H7 (cell line): ENCODE data around the gene CHRNA10. TPM values are rescaled to one million over a fixed set of nuclear protein-coding genes. Genes with fewer than 3 reads are reported as not detected.
A peak's percentile ranks its signal among the peaks of the same experiment; 100 is the strongest.
"Not testable (repeated sequence)": the region's sequence is repeated elsewhere in the genome, so short reads cannot be mapped to it uniquely, and the experiment has no call there.

Experiments used
- DNase-seq: peaks from one replicate; pipeline ENCODE4 v3.0.0; 2012
- H3K27me3 ChIP-seq: 2 replicates; pipeline ENCODE4 v1.6.0; 2011; ENCODE audit warnings: mild to moderate bottlenecking, low read length; ENCODE audit not compliant: control insufficient read depth, insufficient read depth
- H3K36me3 ChIP-seq: replicated peaks from 2 replicates; pipeline ENCODE4 v1.5.1; 2011; ENCODE audit warnings: low read length; ENCODE audit not compliant: control insufficient read depth, insufficient read depth
- H3K4me3 ChIP-seq: 2 replicates; pipeline ENCODE4 v1.5.1; 2011; ENCODE audit warnings: low read depth, mild to moderate bottlenecking, control low read depth, low read length, moderate library complexity; ENCODE audit not compliant: insufficient read depth
- total RNA-seq: library from RNA; depleted of rRNA; stranded (reverse); fragments of >200 nt; shearing (Covaris generic); gene quantifications from 2 replicates; pipeline ENCODE4 v1.2.3, GENCODE V29; 2014

CHRNA10 gene
- total RNA-seq, 1 experiment from 2014 or later: 0.66 TPM

- DNase-seq: no peak
- H3K4me3 ChIP-seq: no peak overlapping the region
- no peaks in the 10 kb centered on the region for H3K27me3 ChIP-seq
- H3K36me3 ChIP-seq: peaks cover 42% of the 10 kb centered on the region
Observed at GRCh38 chr11:3675971-3676370, 4.8 kb upstream of the CHRNA10 start.

GRCh38 chr11:3674189-3674588, 3.0 kb upstream of the CHRNA10 start:
- no peak for DNase-seq
- H3K36me3 ChIP-seq: peaks cover 32% of the 10 kb centered on the region
- no peaks in the 10 kb centered on the region for H3K27me3 ChIP-seq
- H3K4me3 ChIP-seq: no peak overlapping the region

DNA sequence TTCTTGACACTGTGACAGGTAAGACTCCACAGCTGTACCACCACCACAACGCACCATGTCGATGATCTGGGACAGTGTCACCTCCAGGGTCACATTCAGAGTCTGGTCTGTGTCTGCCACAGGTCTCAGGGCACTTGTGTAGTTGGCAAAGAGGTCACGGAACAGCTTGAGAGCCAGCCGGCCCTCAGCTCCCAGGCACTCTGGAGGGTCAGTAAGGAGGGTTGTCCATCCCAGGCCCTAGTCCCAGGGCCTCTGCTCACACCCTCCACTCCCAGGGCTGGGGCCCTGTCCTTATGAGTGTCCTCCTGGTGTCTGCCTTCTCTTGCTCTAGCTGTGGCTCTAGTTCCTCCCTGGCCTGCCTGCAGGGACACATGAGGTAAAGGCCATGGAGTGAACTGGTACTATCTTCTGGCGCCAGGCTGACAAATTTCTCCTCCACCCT, 1.4 kb downstream of the CHRNA10 start:
- Histone ChIP-seq H3K4me3 (no peak overlapping the region), H3K36me3 (peaks cover 4% of the 10 kb centered on the region), H3K27me3 (no peaks in the 10 kb centered on the region)
- no peak for DNase-seq

DNA sequence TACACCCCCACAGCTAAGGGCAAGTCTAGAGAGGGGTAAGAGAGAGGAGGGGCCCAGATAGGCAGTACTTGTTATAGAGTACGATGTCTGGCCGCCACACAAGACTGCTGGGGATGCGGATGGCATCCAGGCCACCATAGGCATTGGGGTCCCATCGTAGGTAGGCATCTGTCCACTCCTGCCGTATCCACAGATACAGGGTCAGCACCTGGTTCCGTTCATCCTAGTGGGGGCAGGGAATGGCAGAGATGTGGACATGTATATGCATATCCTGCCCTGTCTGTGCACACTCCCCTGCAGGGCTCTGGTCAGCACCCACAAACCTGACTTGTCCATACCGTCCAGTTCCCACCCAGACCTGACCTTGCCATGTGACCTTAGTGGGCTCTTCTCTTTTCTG, 2.1 kb downstream of the CHRNA10 start:
- Histone ChIP-seq H3K27me3 (no peaks in the 10 kb centered on the region), H3K36me3 (peaks cover 4% of the 10 kb centered on the region), H3K4me3 (no peak overlapping the region)
- no peak for DNase-seq

GRCh38 chr11:3667149-3668035, 3.8 kb downstream of the CHRNA10 start:
- Histone ChIP-seq H3K27me3 (no peaks in the 10 kb centered on the region), H3K36me3 (peaks cover 3% of the 10 kb centered on the region), H3K4me3 (no peak overlapping the region)
- no peak for DNase-seq

GRCh38 chr11:3666023-3666530, 5.1 kb downstream of the CHRNA10 start:
- no peaks in the 10 kb centered on the region; the same call in 1 of the 2 replicates for H3K36me3 ChIP-seq
- H3K27me3 ChIP-seq: no peaks in the 10 kb centered on the region
- no peak for DNase-seq
- H3K4me3 ChIP-seq: no peak overlapping the region

- no peak for DNase-seq
- Histone ChIP-seq H3K27me3 (no peaks in the 10 kb centered on the region), H3K4me3 (no peak overlapping the region), H3K36me3 (no peaks in the 10 kb centered on the region; the same call in 1 of the 2 replicates)
Observed at GRCh38 chr11:3665336-3666022, 5.7 kb downstream of the CHRNA10 start.

DNA sequence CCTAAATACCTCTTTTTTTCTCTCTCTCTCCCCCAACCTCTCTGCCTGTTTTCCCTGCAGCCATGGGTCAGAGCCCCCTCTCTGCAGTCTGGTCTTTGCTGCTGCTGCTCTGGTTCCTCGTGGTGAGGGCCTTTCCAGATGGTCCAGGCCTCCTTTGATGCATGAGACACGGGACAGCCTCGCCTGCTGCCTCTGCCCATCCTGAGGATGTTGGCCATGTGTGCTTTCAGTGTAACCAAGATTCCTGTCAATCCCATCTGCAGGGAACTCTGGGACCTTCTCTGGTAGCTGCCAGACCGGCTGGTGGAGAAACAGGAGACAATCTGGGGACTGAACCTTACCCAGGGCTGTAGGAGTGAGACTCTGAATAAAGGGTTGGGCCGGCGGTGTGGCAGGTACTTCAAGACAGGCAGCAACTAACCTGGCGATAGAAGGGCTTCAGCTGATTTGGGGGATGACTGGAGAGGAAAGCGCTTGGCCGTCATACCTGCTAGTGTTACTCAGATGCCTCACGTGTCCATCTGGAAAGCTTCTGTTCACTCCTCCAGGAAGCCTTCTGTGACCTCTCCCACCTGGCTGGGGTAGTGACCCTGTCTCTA, 7.1 kb downstream of the CHRNA10 start:
- Histone ChIP-seq H3K4me3 (no peak overlapping the region), H3K36me3 (no peaks in the 10 kb centered on the region; the same call in 1 of the 2 replicates), H3K27me3 (no peaks in the 10 kb centered on the region)
- DNase-seq: no peak

GRCh38 chr11:3662856-3663255, 8.3 kb downstream of the CHRNA10 start:
- Histone ChIP-seq H3K4me3 (no peak overlapping the region), H3K27me3 (no peaks in the 10 kb centered on the region), H3K36me3 (no peaks in the 10 kb centered on the region; the same call in 1 of the 2 replicates)
- no peak for DNase-seq

- no peaks in the 10 kb centered on the region for H3K27me3 ChIP-seq
- H3K4me3 ChIP-seq: no peak overlapping the region
- no peaks in the 10 kb centered on the region; the same call in 1 of the 2 replicates for H3K36me3 ChIP-seq
- DNase-seq: no peak
Observed at GRCh38 chr11:3660960-3661359, 10.2 kb downstream of the CHRNA10 start.

- H3K4me3 ChIP-seq: no peak overlapping the region
- peak; percentile 35 for DNase-seq
- H3K27me3 ChIP-seq: no peaks in the 10 kb centered on the region
- no peaks in the 10 kb centered on the region for H3K36me3 ChIP-seq
Observed at GRCh38 chr11:3659595-3660515, 11.3 kb downstream of the CHRNA10 start.

- Histone ChIP-seq H3K4me3 (no peak overlapping the region), H3K36me3 (no peaks in the 10 kb centered on the region), H3K27me3 (no peaks in the 10 kb centered on the region)
- DNase-seq: no peak
Observed at GRCh38 chr11:3658252-3658651, 12.9 kb downstream of the CHRNA10 start.

DNA sequence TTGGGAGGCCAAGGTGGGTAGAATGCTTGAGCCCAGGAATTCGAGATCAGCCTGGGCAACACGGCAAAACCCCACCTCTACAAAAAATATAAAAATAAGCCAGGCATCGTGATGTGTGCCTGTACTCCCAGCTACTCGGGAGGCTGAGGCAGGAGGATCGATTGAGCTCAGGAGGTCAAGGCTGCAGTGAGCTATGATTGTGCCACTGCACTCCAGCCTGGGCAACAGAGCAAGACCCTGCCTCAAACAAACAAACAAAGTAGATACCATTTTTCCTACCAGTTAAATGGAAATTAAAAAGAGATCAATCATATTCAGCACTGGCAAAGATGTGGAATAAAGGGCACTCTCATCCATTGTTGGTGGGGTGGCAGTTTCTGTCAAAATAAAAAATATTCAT, 13.9 kb downstream of the CHRNA10 start:
- H3K27me3 ChIP-seq, H3K36me3 ChIP-seq, DNase-seq, H3K4me3 ChIP-seq: not testable (repeated sequence)

DNA sequence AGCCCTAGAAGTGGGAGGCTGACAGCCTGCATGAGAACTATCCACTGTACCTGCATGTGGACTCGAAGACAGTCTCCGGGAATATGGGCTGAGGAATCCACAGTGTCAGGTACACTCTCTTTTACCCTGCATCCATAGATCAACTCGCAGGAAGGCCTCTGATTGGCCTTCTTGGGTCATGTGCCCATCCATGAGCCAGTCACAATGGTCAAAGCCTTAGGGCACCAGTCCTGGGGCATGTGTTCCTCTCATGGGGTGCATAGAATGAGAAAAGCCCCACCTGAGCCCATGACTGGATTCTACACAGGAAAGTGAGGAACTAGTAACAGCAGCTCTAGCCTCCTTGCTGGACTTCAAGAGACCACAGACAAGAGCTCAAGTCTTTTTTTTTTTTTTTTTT, 15.6 kb downstream of the CHRNA10 start:
- no peaks in the 10 kb centered on the region for H3K36me3 ChIP-seq
- H3K4me3 ChIP-seq: no peak overlapping the region

More for the DNA sequence above, 15.6 kb downstream of the CHRNA10 start:
- H3K27me3 ChIP-seq: no peaks in the 10 kb centered on the region
- DNase-seq: no peak
